ENCODE measurements around the gene INSYN1.
A peak's percentile ranks its signal among the peaks of the same experiment; 100 is the strongest.
"Not testable (repeated sequence)": the region's sequence is repeated elsewhere in the genome, so short reads cannot be mapped to it uniquely, and the experiment has no call there.

INSYN1 gene

DNA sequence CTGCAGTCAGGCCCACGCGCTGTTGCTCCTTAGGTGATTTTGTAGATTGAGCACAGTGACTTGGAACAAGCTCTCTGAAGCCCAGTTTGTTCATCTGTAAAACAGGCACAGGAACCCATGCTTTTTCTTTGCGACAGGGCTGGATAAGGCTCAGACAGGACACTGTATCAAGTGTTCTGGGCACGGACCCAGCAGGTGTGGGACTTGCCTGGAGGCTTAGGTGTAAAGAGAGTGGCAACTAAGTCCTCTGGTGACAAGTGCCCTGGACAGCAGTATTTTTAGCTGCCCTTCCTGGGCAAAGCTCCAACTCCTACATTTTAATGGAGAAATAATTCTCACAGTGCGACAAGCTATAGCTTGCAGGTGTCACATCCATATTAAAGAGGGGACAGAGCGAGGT is 36.7 kb downstream of the INSYN1 start:
- DNase-seq: no peak

- DNase-seq: no peak
These were observed 37.7 kb downstream of the INSYN1 start for GRCh38 chr15:73715417-73715816.

DNA sequence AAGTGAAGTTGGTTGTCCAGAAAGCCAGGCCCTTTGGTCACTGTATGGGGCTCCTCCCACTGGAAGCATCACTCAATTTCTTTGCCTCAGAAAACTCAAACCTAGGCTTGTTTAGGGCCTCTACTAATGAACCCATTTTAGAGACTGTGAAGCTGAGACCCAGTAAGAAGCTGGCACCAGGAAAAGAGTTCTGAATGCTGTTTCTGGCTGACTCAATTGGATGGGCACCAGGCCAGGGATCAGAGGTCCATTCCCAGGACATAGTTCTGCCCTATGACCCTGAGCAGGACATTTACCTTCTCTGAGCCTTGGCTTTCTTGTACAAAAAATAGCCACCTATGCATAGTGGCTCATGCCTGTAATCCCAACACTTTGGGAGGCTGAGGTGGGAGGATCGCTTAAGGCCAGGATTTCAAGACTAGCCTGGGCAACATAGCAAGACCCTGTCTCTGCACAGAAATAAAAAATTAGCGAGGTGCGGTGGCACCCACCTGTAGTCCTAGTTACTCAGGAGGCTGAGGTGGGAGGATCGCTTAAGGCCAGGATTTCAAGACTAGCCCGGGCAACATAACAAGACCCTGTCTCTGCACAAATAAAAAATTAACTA is 38.4 kb downstream of the INSYN1 start:
- DNase-seq: no peak

DNA sequence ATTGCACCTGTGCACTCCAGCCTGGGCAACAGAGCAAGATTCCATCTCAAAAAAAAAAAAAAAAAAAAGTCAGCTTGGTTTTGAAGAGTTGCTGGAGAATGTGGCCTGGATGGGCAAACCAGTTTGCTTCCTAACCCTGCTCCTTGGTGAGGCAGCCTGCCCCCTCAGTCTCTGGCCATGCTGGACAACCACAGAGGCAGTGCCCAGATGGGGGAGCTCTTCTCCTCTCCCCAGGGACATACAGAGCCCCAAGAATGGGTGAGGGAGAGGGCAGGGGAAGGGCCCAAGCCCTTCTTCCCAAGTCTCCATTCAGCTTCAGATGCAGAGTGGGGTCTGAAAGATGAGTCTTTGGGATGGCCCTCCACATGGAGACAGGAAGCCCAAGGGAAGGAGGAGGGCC is 41.0 kb downstream of the INSYN1 start:
- peak in 5 of 56 donors; percentile 2 to 15 (median 8) for DNase-seq

DNA sequence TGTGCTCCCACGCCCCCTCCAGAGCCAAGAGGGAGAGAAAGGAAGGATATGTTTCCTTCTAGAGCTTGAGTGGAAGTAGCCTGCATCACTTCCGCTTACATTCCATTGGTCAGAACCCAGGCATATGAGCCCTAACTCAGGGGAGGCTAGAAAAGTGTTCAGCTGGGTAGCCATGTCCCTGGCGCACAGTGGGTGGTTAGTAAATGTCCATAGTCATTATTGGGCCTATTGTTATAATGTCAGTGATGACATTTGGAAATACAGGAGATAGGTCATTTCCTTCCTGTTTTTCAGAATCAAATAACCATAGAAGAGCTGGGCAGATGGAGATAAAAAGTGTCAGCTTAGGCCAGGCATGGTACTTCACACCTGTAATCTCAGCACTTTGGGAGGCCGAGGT is 41.6 kb downstream of the INSYN1 start:
- no peak for DNase-seq

- no peak for DNase-seq
These were observed 42.8 kb downstream of the INSYN1 start for GRCh38 chr15:73710321-73710720.

DNA sequence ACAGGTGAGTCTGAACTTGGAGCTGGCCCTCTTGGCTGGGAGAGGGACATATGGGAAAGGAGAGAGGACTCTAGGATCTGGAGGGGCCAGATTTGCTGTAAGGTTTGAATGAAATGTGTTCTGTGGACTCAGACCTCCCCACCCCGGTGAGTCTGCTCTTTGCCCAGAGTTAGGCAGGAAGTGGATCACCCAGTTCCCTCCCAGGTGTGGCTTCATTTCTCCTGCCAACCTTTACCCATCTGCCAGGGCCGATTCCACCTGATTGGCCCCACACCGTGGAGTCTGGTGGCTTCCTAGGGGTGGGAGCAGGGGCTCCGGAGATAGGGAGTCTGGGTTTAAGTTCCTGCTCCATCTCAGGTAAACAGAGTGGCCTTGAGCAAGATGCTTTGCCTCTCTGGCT is 43.5 kb downstream of the INSYN1 start:
- DNase-seq: no peak

- DNase-seq: no peak
These were observed 43.9 kb downstream of the INSYN1 start for GRCh38 chr15:73709241-73709640.

- DNase-seq: no peak
These were observed 44.5 kb downstream of the INSYN1 start for GRCh38 chr15:73708691-73709090.

GRCh38 chr15:73704869-73705645 is 48.1 kb downstream of the INSYN1 start:
- DNase-seq: peak in 24 of 56 donors; percentile 3 to 63 (median 20)

- not testable (repeated sequence) for DNase-seq
These were observed 48.8 kb downstream of the INSYN1 start for GRCh38 chr15:73704142-73704868.

DNA sequence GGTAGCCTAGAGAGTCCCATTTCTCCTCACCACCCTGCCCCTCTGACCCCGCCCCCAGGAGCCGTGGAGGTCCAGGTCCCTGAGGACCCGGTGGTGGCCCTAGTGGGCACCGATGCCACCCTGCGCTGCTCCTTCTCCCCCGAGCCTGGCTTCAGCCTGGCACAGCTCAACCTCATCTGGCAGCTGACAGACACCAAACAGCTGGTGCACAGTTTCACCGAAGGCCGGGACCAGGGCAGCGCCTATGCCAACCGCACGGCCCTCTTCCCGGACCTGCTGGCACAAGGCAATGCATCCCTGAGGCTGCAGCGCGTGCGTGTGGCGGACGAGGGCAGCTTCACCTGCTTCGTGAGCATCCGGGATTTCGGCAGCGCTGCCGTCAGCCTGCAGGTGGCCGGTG is 49.5 kb downstream of the INSYN1 start:
- not testable (repeated sequence) for DNase-seq

DNA sequence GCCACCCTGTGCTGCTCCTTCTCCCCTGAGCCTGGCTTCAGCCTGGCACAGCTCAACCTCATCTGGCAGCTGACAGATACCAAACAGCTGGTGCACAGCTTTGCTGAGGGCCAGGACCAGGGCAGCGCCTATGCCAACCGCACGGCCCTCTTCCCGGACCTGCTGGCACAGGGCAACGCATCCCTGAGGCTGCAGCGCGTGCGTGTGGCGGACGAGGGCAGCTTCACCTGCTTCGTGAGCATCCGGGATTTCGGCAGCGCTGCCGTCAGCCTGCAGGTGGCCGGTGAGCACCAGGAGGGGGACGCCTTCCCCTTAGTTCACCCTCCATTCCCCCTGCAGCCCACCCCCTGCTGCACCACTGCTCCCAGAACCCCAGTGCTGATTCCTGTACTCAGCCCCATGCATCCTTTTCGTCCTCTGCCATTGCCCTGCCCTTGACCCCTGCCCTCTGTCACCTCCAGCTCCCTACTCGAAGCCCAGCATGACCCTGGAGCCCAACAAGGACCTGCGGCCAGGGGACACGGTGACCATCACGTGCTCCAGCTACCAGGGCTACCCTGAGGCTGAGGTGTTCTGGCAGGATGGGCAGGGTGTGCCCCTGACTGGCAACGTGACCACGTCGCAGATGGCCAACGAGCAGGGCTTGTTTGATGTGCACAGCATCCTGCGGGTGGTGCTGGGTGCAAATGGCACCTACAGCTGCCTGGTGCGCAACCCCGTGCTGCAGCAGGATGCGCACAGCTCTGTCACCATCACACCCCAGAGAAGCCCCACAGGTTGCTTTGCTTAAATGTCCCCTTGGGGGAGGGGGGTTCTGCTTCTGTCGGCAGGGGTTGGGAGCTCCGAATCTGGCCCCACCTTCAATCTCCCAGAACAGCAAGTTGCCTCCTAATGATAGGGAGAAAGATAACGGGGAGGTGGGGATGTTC is 50.6 kb downstream of the INSYN1 start:
- not testable (repeated sequence) for DNase-seq

- peak in 52 of 56 donors; percentile 11 to 90 (median 50) for DNase-seq
These were observed 52.9 kb downstream of the INSYN1 start for GRCh38 chr15:73700041-73700842.

GRCh38 chr15:73699249-73700040 is 53.7 kb downstream of the INSYN1 start:
- DNase-seq: no peak

GRCh38 chr15:73697033-73697467 is 56.1 kb downstream of the INSYN1 start:
- DNase-seq: peak in 49 of 56 donors; percentile 13 to 79 (median 51)

DNA sequence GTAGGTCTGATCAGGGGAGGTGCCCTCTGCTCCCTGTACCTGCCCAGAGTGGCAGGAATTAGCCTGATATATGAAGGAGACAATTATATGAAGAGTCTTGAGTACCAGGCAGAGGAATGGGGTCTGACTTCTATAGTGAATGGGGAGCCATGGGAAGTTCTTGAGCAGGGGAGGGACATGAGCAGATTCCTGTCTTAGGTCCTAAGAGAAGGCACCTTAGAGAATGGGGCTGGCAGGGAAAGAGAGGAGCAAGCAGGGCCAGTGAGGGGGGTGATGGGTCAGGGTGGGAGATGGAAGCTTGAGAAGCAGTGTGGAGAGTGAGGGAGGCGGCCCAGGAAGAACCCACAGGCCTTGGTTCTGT is 56.5 kb downstream of the INSYN1 start:
- DNase-seq: no peak

GRCh38 chr15:73695773-73696640 is 57.1 kb downstream of the INSYN1 start:
- DNase-seq: no peak

Measured in nucleus accumbens (tissue), 56 donors.